Activated CD4-positive, CD25-positive, alpha-beta regulatory T cell treated with anti-CD3 and anti-CD28 coated beads, Interleukin-2, amount 50 U/mL, for 24 hours (primary cell): ENCODE data around the gene DRG1.
"Not testable (repeated sequence)": the region's sequence is repeated elsewhere in the genome, so short reads cannot be mapped to it uniquely, and the experiment has no call there.

Experiments used
- ATAC-seq, 2 donors: fragments of 150-1000 bp; cut with Tn5 transposase; one replicate each; pipeline ENCODE4 v1.10.0; 2021; ENCODE audit warnings: mild to moderate bottlenecking in 1 of 2, moderate library complexity in 1 of 2

DRG1 gene

DNA sequence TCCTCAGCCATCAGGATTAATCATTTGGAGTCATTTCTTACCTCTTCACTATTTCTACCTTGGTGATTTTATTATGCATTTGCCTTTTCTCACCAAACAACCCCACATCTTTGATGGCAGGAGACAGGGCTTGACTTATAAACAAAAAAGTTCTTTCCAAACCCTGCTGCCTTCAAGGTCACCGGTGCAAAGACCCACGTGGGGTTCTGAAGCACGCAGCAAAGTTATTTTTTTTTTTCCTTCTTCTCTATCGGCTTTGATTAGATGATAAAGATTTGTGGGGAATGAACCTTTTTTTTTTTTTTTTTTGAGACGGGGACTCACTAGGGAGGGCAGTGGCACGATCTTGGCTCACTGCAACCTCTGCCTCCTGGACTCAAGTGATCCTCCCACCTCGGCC, 44.1 kb downstream of the DRG1 start:
- ATAC-seq: no peak

DNA sequence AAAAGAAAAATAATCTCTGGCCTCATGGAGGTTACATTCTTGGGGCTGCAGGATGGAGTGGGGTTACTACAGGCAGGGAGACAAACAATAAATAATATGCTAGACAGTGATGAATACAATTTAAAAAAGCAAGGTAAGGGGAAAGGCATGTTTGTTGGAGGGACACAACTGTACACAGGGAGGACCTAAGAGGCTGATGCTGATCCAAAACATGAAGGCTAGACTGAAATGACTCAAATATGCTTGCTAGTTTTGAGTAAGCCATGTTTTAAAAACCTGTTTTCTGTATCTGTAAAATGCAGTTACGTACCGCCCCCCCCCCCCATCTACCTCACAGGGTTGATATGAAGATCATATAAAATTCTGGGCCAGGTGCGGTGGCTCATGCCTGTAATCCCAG, 46.2 kb downstream of the DRG1 start:
- no peak for ATAC-seq

DNA sequence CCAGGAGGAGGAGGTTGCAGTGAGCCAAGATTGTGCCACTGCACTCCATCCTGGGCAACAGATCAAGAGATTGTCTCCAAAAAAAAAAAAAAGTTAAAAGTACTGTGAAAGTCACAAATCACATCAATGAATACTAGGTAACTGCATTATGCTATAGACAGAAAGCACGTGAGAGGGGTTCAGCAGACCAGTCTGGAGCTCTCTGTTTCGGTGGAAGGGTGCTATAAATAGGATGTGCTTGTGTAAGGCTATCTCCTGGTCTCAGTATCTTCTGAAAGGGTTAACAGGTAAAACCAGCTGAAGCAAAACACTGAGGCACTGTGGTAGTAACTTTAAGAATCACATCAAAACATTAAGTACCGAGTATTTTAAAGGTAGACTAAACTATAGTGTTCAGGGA, 46.8 kb downstream of the DRG1 start:
- no peak for ATAC-seq

DNA sequence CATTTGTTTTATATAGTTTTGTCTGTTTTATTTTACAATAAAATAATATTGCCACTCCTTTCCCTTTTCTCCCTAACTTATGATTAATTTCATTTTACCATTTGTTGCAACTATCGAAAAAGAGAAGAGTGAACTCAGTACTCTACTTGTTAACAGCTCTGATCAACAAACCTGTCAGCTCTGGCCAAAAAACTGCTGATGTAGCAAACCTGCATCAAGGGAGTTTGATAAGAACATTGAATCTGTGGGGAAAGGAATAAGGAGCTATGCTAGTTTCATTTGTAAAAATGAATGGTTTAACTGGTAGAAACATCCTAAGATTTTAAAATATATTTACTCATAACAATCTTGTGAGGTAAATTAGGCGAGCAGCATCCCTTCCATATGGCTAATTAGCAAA, 47.4 kb downstream of the DRG1 start:
- no peak for ATAC-seq

DNA sequence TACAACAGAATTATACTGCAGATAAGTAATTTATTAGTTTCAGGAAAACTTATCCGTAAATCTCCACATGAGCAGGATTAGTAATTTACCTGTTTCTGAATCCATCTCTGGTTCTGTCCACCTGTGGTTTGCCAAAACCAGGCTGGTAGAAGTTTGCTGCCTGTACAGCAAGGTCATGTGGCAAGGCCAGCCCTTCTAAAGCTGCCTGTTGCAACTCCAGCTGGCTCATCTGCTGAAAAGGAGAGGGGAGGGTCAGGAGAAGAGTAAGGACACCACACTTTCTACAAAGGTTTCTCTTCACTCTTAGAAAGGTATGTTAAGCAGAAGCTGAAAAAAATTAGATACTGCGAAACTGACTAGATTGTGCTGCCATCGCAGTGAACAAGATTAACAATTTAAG, 47.9 kb downstream of the DRG1 start:
- ATAC-seq: no peak

DNA sequence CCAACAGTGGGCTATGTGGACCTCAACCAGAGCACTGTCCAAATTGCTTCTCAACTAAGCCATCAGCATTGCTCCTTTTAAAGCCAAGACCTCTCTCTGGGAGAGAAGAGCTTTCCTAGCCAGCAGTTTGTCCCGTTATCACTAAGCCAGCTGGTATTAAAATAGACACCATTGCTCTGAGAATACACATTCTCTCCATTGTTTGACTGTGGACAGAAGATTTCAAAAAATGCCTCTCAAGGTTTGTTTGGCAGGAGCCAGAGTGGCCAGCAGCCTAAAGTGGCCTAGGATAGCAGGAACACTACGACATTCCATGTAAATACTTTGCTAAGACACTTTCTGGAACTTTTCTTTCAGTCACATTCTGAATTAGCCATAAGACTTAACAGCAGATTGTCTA, 49.0 kb downstream of the DRG1 start:
- ATAC-seq: no peak

DNA sequence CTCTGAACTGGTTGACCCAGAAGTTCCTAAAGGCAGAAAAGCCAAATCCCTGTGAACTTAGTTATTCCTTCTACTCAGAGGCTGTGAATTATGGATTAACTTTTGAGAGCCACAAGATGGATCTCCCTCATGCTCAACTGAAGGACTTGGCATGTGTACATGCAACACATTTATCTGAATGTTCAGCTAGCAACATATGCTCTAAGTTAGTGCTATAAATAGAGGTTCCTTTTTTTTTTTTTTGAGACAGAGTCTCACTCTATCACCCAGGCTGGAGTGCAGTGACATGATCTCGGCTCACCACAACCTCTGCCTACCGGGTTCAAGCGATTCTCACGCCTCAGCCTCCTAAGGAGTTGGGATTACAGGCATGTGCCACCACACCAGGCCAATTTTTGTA, 50.1 kb downstream of the DRG1 start:
- ATAC-seq: no peak

DNA sequence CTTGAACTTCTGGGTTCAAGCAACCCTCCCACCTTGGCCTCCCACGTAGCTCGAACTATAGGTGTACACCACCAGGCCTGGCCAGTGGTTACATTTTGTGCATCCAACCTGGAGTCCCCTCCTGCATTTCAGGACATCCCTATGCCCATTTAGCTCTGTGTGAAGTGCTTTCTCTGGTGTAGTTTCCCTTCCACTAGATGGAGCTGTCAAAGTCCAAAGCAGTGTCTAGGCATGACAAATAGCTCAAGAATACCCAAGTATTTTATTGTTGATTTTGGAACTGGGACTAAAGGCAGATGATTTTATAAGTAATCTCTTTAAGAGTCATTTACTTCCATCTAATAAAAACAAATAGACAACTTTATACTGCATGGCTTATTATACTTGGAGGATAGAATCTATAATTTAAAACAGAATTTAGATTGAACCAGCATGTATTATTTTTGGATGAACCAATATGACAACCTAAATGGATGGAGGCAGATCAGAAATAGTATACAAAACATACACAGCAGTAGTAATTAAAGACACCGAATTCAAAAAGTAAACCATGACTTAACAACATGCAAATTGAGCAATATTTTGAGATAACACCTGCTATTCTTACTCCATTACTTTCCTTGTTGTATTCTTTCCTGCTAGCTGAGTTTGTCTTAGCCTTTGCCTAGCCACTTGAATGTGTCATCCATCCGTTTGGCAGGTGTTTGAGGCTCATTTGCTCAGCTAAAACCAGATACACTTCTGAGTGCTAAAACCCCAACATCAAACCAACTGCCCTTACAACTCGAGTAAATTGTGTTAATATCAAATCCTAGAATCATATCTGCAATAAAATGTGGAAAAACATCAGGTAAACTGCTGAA, 52.5 kb downstream of the DRG1 start:
- peak; percentile 48 to 67 for ATAC-seq

DNA sequence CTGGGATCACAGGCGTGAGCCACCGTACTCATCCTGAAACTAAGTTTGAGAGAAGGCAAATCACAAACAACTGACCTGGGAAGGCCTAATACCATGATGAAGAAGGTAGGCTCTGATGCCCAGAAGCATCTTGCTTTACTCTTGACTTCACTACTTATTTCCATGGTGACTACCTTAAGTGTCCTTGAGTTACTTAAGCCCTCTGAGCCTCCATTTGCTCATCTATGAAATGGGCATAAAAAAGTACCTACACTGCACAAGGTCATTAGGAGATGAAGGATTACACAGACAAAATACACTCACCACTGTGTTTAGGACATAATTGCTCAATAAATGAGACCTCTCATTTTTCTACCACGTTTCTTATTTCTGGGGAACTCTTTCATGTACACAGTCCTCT, 62.3 kb downstream of the DRG1 start:
- ATAC-seq: no peak

DNA sequence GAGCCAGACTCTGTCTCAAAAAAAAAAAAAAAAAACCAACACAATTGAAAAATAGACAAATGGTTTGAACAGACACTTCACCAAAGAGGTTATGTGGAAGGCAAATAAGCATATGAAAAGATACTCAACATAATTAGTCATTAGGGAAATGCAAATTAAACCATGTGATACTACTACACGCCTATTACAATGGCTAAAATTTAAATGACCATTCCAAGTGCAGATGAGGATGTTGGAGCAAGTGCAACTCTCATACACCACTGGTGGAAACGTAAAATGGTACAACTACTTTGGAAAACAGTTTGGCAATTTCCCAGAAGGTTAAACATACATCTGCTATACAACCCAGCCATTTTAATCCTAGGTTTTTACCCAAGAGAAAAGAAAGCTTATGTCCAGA, 65.9 kb downstream of the DRG1 start:
- ATAC-seq: no peak

DNA sequence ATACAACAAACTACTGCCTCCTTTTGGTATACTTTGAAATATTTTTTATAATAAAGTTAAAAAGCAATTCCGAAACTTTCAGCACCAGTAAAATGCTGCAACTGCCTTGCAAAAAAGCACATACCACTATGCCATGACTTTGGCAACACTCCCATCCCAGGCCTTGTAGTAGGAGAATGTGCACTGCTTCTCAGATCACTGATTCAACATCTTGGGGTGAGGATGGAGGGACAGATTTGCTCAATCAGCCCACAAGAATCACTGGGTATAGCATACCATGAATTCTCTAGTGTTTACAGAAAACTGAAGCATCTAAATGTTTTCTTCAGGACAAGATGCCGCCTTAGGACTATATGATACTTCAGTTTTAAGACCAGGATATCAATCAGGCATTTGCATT, 75.3 kb downstream of the DRG1 start:
- no peak for ATAC-seq

DNA sequence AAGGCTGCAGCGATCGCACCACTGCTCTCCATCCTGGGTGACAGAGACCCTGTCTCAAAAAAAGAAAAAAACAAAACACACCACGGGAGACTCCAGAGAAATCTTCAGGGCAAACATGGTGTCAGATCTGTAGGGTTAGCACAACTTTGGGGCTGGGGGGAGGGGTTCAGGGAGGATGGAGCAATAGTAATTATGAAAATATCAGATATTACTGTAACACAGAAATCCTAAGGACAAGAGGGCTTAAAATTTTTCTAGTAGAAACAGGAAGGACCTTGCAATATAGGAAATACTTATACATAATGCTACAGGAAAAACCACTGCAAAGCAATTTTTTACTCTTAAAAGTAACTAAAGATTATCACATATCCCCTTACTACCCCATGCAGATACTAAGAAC, 76.4 kb downstream of the DRG1 start:
- no peak for ATAC-seq

DNA sequence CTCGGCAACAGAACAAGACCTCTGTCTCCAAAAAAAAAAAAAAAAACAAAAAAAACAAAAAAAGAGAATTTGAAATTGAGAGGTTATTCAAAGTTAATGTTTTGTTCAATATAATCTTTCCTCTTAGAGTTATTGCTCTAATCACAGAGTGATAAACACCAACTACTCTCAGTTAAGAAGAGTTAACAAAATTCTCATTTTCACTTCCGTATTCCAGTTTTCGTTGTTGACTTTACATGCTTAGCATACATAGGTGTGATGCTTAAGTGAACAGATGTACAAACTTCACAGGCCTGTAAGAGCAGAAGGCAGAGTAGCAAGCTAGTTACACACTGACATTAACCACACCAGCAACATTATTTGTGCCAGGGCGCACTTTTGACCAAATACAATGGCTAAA, 77.9 kb downstream of the DRG1 start:
- no peak for ATAC-seq

DNA sequence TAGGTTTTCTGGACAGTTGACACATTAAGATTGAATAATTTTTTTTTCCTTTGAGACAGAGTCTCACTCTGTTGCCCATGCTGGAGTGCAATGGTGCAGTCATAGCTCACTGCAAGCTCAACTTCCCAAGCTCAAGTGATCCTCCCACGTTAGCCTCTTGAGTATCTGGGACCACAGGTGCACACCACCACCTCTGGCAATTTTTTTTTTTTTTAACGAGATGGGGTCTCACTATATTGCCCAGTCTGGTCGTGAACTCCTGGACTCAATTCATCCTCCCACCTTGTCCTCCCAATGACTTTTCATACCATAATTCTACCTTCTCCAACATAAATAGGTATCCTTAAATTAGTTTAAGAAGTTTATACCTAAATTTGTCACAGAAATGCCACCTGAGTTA, 81.7 kb downstream of the DRG1 start:
- ATAC-seq: no peak

DNA sequence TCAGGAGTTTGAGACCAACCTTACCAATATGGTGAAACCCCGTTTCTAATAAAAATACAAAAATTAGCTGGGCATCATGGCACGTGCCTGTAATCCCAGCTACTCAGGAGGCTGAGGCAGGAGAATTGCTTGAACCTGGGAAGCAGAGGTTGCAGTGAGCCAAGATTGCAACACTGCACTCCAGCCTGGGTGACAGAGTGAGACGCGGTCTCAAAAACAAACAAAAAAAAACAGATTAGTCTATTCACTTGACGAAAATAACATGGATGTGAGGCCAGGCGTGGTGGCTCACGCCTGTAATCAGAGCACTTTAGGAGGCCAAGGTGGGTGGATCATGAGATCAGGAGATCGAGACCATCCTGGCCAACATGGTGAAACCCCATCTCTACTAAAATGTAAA, 83.1 kb downstream of the DRG1 start:
- not testable (repeated sequence) for ATAC-seq
